GM12878 (cell line): ENCODE measurements around the gene ASB10. TPM values are rescaled to one million over a fixed set of nuclear protein-coding genes. Genes with fewer than 3 reads are reported as not detected.

Source experiments
- ATAC-seq: fragments of 200-7000 bp; cut with Tn5 transposase; 3 replicates; pipeline ENCODE4 v1.9.1; 2020; ENCODE audit warnings: mild to moderate bottlenecking, moderate library complexity
- BruUV-seq: library from RNA; stranded (reverse); fragments of 400-500 nt; replicated peaks from 2 replicates; lab custom pipeline; 2021; lab: Mats Ljungman, UMichigan
- CTCF ChIA-PET: fragments of 300-600 bp; sonication (Branson Sonifier 250); formaldehyde crosslinking; extraction: SDS; loops from one replicate; lab custom pipeline; 2021; ENCODE audit warnings: inconsistent platforms; lab: Yijun Ruan, JAX
- POLR2A ChIA-PET: fragments of 350-600 bp; formaldehyde crosslinking; extraction: SDS; loops from one replicate; lab custom pipeline; 2021; ENCODE audit warnings: inconsistent platforms; lab: Charles Lee
- RAD21 ChIA-PET: fragments of 300-600 bp; sonication (Branson Sonifier 250); formaldehyde crosslinking; loops from one replicate; lab custom pipeline; 2023; ENCODE audit warnings: antibody characterized with exemption; ENCODE audit not compliant: unreplicated experiment; lab: Charles Lee
- SMC1A ChIA-PET: fragments of 300-600 bp; sonication (Branson Sonifier 250); formaldehyde crosslinking; loops from one replicate; lab custom pipeline; 2023; ENCODE audit not compliant: unreplicated experiment, uncharacterized antibody; lab: Charles Lee
- DNase-seq: peaks from one replicate; pipeline ENCODE4 v3.0.0-alpha.2; 2011; ENCODE audit warnings: low read depth, low spot score
- FAIRE-seq: peaks from 3 replicates; lab custom pipeline; 2011; peaks lifted over from hg19 to GRCh38; lab: Jason Lieb, UNC
- H2AFZ ChIP-seq: 2 replicates; pipeline ENCODE4 v1.6.0; 2011; ENCODE audit warnings: low read depth, low read length, control low read depth; ENCODE audit not compliant: control insufficient read depth
- H3K27ac ChIP-seq: 2 replicates; pipeline ENCODE4 v1.5.1; 2011; ENCODE audit warnings: control low read depth; ENCODE audit not compliant: control insufficient read depth, insufficient read depth
- H3K27me3 ChIP-seq, 2 experiments: replicated peaks in 1 of 2; 2 replicates each; pipeline versions ENCODE4 v1.6.0 to v1.6.1; 2011; ENCODE audit warnings: low read length in 1 of 2; ENCODE audit not compliant: control insufficient read depth in 2 of 2, insufficient read depth in 2 of 2
- H3K36me3 ChIP-seq, 2 experiments: 2 replicates each; pipeline ENCODE4 v1.5.1; 2011; ENCODE audit warnings: low read length in 1 of 2; ENCODE audit not compliant: control insufficient read depth in 2 of 2, insufficient read depth in 2 of 2
- H3K4me1 ChIP-seq: 2 replicates; pipeline ENCODE4 v1.6.1; 2011; ENCODE audit warnings: mild to moderate bottlenecking, low read length, moderate library complexity, mixed read lengths; ENCODE audit not compliant: control insufficient read depth, insufficient read depth
- H3K4me2 ChIP-seq: 2 replicates; pipeline ENCODE4 v1.6.0; 2011; ENCODE audit warnings: control low read depth; ENCODE audit not compliant: control insufficient read depth, insufficient read depth
- H3K4me3 ChIP-seq: fragments of 200-600 bp; sonication (generic); 2 replicates; pipeline ENCODE4 v1.5.1; 2016
- H3K79me2 ChIP-seq: 2 replicates; pipeline ENCODE4 v1.6.0; 2011; ENCODE audit warnings: low read length; ENCODE audit not compliant: control insufficient read depth, insufficient read depth
- H3K9ac ChIP-seq: 2 replicates; pipeline ENCODE4 v1.8.0; 2011; ENCODE audit warnings: low read length, control low read depth, mixed read lengths; ENCODE audit not compliant: control insufficient read depth, insufficient read depth
- H3K9me3 ChIP-seq: replicated peaks from 3 replicates; pipeline ENCODE4 v1.5.1; 2011; ENCODE audit warnings: mild to moderate bottlenecking, low read length; ENCODE audit not compliant: control insufficient read depth, insufficient read depth
- H4K20me1 ChIP-seq: 2 replicates; pipeline ENCODE4 v1.6.0; 2011; ENCODE audit not compliant: control insufficient read depth, insufficient read depth
- BACH1 ChIP-seq: fragments of 450-650 bp; IDR thresholded peaks from 2 replicates; pipeline ENCODE4 v1.6.1; 2017; ENCODE audit warnings: mild to moderate bottlenecking, borderline replicate concordance
- CREM ChIP-seq: IDR thresholded peaks from 2 replicates; pipeline ENCODE4 v1.6.1; 2014; ENCODE audit warnings: antibody characterized with exemption, low read depth
- E2F4 ChIP-seq: IDR thresholded peaks from 2 replicates; pipeline ENCODE4 v1.6.1; 2012; ENCODE audit warnings: low read depth, low read length, improper control_type of control experiment
- EGR1 ChIP-seq, 2 experiments: IDR thresholded peaks; 1 replicate in 1 of 2; 2 replicates in 1 of 2; pipeline ENCODE4 v1.6.1; 2011 to 2012; ENCODE audit warnings: low read depth in 2 of 2, low read length in 2 of 2, borderline replicate concordance in 1 of 2, mild to moderate bottlenecking in 1 of 2, moderate library complexity in 1 of 2
- EP300 ChIP-seq, 2 experiments: fragments of 150-350 bp in 1 of 2; IDR thresholded peaks; 2 replicates each; pipeline ENCODE4 v1.6.1; 2011 to 2012; ENCODE audit warnings: low read depth in 2 of 2, low read length in 2 of 2, borderline replicate concordance in 1 of 2, improper control_type of control experiment in 1 of 2, inconsistent platforms in 1 of 2; ENCODE audit not compliant: control insufficient read depth in 1 of 2
- HDAC6 ChIP-seq: fragments of 200-600 bp; sonication (generic); IDR thresholded peaks from one replicate; pipeline ENCODE4 v1.8.0; 2017; ENCODE audit warnings: antibody characterized with exemption; ENCODE audit not compliant: unreplicated experiment
- IRF3 ChIP-seq: fragments of 450-650 bp; IDR thresholded peaks from 2 replicates; pipeline ENCODE4 v1.6.1; 2014; ENCODE audit warnings: mild to moderate bottlenecking
- PKNOX1 ChIP-seq: fragments of 450-650 bp; IDR thresholded peaks from 2 replicates; pipeline ENCODE4 v1.6.1; 2016; ENCODE audit warnings: mild to moderate bottlenecking
- TBL1XR1 ChIP-seq: IDR thresholded peaks from 2 replicates; pipeline ENCODE4 v1.6.1; 2012; ENCODE audit warnings: low read depth, low read length, improper control_type of control experiment
- TCF12 ChIP-seq: IDR thresholded peaks from 2 replicates; pipeline ENCODE4 v1.6.1; 2011; ENCODE audit warnings: low read depth, mild to moderate bottlenecking, low read length
- ZNF384 ChIP-seq: IDR thresholded peaks from 2 replicates; pipeline ENCODE4 v1.6.1; 2012; ENCODE audit warnings: low read depth, mild to moderate bottlenecking, low read length, improper control_type of control experiment, borderline replicate concordance
- WGBS: methylation state at CpG from one replicate; pipeline ENCODE4 v1.1.6; 2016; ENCODE audit warnings: low lambda C conversion rate; ENCODE audit not compliant: insufficient replicate concordance, insufficient coverage; ENCODE audit errors: missing lambda C conversion rate; 5-methylcytosine and 5-hydroxymethylcytosine counted together
- in situ Hi-C: fragments of 300-500 bp; cut with MboI; formaldehyde crosslinking; loops from 9 replicates; pipeline ENCODE4 v1.14.3; 2018; ENCODE audit warnings: mixed read lengths
- intact Hi-C: fragments of 100-400 bp; cut with micrococcal nuclease; formaldehyde crosslinking; loops from one replicate; pipeline ENCODE4 v1.14.2; 2022; ENCODE audit not compliant: unreplicated experiment
- polyA plus RNA-seq, 11 experiments: library from polyadenylated mRNA; depleted of rRNA in 4 of 11; unstranded in 6 of 11; stranded (reverse) in 5 of 11; fragments of >200 nt; fragmentation: Nextera tagmentation in 4 of 11; fragmentation: Illumina TruSeq in 1 of 11; extraction: Ambion mirVana in 4 of 11; extraction: Trizol in 1 of 11; gene quantifications; 1 replicate in 1 of 11; 2 replicates in 10 of 11; pipeline versions ENCODE4 v1.2.1 to v1.2.3, GENCODE V29; 2011 to 2016; ENCODE audit warnings: inconsistent platforms in 2 of 11, missing spikeins in 2 of 11, low read depth in 1 of 11
- total RNA-seq, 4 experiments: library from RNA; depleted of rRNA in 3 of 4; stranded (reverse); fragments of >200 nt in 3 of 4; fragmentation: Illumina TruSeq in 1 of 4; extraction: Trizol in 1 of 4; gene quantifications; 2 replicates each; pipeline versions ENCODE4 v1.2.1 to v1.2.3, GENCODE V29; 2013 to 2021

Gene ASB10
- total and polyA plus RNA-seq, 10 of the 15 experiments (the other 5 are each of a cell fraction or from before 2014, with no cell fraction given) = not detected

- Histone ChIP-seq H4K20me1 (no peaks in the 10 kb centered on the region), H3K4me3 (no peak overlapping the region), H3K27me3 (no peaks in the 10 kb centered on the region), H3K27ac (no peak overlapping the region), H3K4me1 (no peaks in the 10 kb centered on the region), H3K9me3 (no peaks in the 10 kb centered on the region), H3K36me3 (peaks cover 6 to 14% of the 10 kb centered on the region in 2 experiments; a peak in 3 of 4 replicates), H3K79me2 (no peaks in the 10 kb centered on the region), H3K9ac (no peak overlapping the region), H3K4me2 (no peak overlapping the region), H2AFZ (no peak overlapping the region)
- intact Hi-C loops (no loop called here), in situ Hi-C loops (no loop called here)
- no peak for TF ChIP-seq HDAC6
- TF ChIP-seq EP300 (IDR thresholded peaks at IDR 0.05; ENCODE audit: borderline replicate concordance in 1 of 2, control insufficient read depth in 1 of 2, low read depth in 2 of 2, low read length in 2 of 2) = no peak
- TF ChIP-seq TBL1XR1 = no peak
- TF ChIP-seq ZNF384 = no peak
- no peak for TF ChIP-seq CREM
- no peak for DNase-seq
- FAIRE-seq = no peak
- no TSS peak for BruUV-seq
- CTCF ChIA-PET = no interaction called here
- SMC1A ChIA-PET = no interaction called here
- WGBS = 77% methylated on average over 13 of the region's 19 CpGs
- RAD21 ChIA-PET = no interaction called here
- POLR2A ChIA-PET = no interaction called here
- ATAC-seq = no peak
Measured at GRCh38 chr7:151126491-151127137, 60.4 kb downstream of the ASB10 start.

- DNase-seq (no peak), FAIRE-seq (no peak), ATAC-seq (no peak)
- Histone ChIP-seq H3K27me3 (no peaks in the 10 kb centered on the region), H3K9me3 (no peaks in the 10 kb centered on the region), H3K79me2 (no peaks in the 10 kb centered on the region), H3K9ac (no peak overlapping the region), H3K4me1 (no peaks in the 10 kb centered on the region), H3K27ac (no peak overlapping the region), H3K36me3 (peaks cover 6 to 15% of the 10 kb centered on the region in 2 experiments; a peak in 3 of 4 replicates), H3K4me3 (no peak overlapping the region), H4K20me1 (no peaks in the 10 kb centered on the region), H2AFZ (no peak overlapping the region), H3K4me2 (no peak overlapping the region)
- RAD21 ChIA-PET = no interaction called here
- SMC1A ChIA-PET = no interaction called here
- in situ Hi-C loops = no loop called here
- WGBS = 90% methylated on average over 26 of the region's 58 CpGs
- BruUV-seq = no TSS peak
- CTCF ChIA-PET = interaction anchor here (3.5 kb wide), 1 partner anchor 119 kb away, joined by 41 read pairs; no protein-coding TSS in a partner anchor
- POLR2A ChIA-PET = no interaction called here
- intact Hi-C loops = no loop called here
- TF ChIP-seq IRF3 (no peak), BACH1 (no peak), TCF12 (no peak), EGR1 (IDR thresholded peaks at IDR 0.05; ENCODE audit: borderline replicate concordance in 1 of 2, low read depth in 2 of 2, low read length in 2 of 2) (no peak), E2F4 (no peak), PKNOX1 (no peak)
Measured at GRCh38 chr7:151125846-151126481, 61.1 kb downstream of the ASB10 start.
